ENCODE data around the gene GUCY1A2.

The GUCY1A2 gene

DNA sequence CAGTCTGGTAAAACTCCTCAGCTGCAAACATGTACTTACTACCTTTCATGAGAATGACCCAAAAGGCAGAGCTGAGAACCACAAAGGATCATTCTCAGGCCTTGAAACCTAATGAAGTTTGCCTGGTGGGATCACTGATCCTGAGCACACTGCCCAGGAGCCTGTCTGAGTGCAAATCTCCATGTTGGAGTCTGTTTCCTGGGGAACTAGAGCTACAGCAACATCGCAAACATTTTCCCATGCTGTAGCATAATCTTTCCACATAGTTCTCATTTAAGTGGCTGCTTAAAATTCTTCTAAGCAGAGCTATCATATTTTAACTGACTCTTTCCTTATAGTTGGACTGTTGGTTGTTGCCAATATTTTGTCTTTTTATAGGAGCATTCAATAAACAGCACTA lies 58.5 kb downstream of the GUCY1A2 start:
- TF ChIP-seq CTCF (IDR thresholded peaks at IDR 0.05; ENCODE audit: low read depth, low read length, missing control alignments), result no peak
- in situ Hi-C loops (cut with HindIII; ENCODE audit: low pct_ligation_motif_present, low sequenced_read_pairs), result no loop called here
- H3K27ac ChIP-seq, result no peak overlapping the region
- no peaks in the 10 kb centered on the region for H3K36me3 ChIP-seq (replicated peaks)
- H3K4me3 ChIP-seq (ENCODE audit: low read depth, low read length), result no peak overlapping the region
- no peaks in the 10 kb centered on the region for H3K27me3 ChIP-seq (replicated peaks)
- DNase-seq, result peak; percentile 19

GRCh38 chr11:106959386-106959785 lies 58.9 kb downstream of the GUCY1A2 start:
- Histone ChIP-seq H3K36me3 (replicated peaks) (no peaks in the 10 kb centered on the region), H3K27me3 (replicated peaks) (no peaks in the 10 kb centered on the region), H3K27ac (no peak overlapping the region), H3K4me3 (ENCODE audit: low read depth, low read length) (no peak overlapping the region)
- no peak for TF ChIP-seq CTCF (IDR thresholded peaks at IDR 0.05; ENCODE audit: low read depth, low read length, missing control alignments)
- in situ Hi-C loops (cut with HindIII; ENCODE audit: low pct_ligation_motif_present, low sequenced_read_pairs), result no loop called here
- no peak for DNase-seq

DNA sequence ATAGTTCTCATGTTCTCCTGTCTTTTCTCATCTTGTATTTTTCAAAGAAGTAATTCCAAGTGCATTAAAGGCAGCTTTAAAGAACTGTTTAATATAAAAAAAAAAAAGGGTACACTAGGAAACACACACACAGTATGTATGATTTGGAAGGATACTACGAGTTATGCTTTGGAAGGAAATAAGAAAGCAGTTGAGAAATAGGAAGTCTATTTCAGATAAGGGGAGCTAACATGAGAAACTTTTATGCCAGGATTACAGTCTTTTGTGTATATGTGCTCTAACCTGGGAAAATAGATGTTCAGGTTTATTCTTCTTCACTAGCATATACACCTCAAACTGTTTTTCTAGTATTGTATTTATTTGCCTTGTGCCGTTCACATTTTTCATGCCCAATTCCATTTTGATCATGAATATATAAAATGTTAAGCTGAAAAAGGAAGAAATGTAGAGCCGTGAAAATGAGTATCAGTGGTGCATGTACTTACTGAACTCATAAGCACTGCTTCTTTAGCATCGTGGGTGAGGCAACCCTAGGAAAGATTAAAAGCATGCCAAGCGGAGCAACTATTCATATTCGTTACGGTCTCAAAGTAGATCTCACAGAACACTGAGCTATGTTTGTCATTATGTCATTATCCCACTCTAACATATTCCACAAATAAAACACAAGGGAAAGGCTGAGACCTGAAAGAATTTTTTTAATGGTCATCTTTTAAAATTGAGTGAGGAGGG lies 59.6 kb downstream of the GUCY1A2 start:
- no peak for DNase-seq
- Histone ChIP-seq H3K27ac (no peak overlapping the region), H3K4me3 (ENCODE audit: low read depth, low read length) (no peak overlapping the region), H3K36me3 (replicated peaks) (no peaks in the 10 kb centered on the region), H3K27me3 (replicated peaks) (no peaks in the 10 kb centered on the region)
- no peak for TF ChIP-seq CTCF (IDR thresholded peaks at IDR 0.05; ENCODE audit: low read depth, low read length, missing control alignments)
- in situ Hi-C loops (cut with HindIII; ENCODE audit: low pct_ligation_motif_present, low sequenced_read_pairs), result no loop called here

GRCh38 chr11:106957030-106957482 lies 61.2 kb downstream of the GUCY1A2 start:
- Histone ChIP-seq H3K4me3 (ENCODE audit: low read depth, low read length) (no peak overlapping the region), H3K27me3 (replicated peaks) (no peaks in the 10 kb centered on the region), H3K36me3 (replicated peaks) (no peaks in the 10 kb centered on the region), H3K27ac (no peak overlapping the region)
- no peak for DNase-seq
- in situ Hi-C loops (cut with HindIII; ENCODE audit: low pct_ligation_motif_present, low sequenced_read_pairs), result no loop called here
- TF ChIP-seq CTCF (IDR thresholded peaks at IDR 0.05; ENCODE audit: low read depth, low read length, missing control alignments), result no peak

DNA sequence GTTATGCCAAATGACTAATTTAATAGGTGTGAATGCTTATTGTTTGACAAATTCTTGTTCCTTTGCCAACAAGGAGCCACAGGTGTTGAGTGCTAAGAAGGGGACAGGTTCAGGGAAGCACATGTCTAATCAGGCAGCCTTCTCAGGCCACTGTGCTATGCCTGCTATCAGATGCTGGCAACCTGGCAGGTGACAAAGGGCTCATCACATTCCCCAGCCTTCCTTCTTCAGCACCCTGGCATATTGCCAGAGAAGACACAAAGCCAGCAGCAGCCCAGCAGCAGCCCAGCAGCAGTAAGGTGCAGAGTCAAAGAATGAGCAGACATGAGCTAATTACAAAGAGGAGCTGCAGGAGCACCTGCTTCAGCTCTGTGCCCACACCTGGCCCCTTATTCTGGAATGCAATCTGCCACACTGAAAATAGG lies 68.2 kb downstream of the GUCY1A2 start:
- H3K4me3 ChIP-seq (ENCODE audit: low read depth, low read length), result no peak overlapping the region
- H3K27ac ChIP-seq, result no peak overlapping the region
- no peaks in the 10 kb centered on the region for H3K27me3 ChIP-seq (replicated peaks)
- no peaks in the 10 kb centered on the region for H3K36me3 ChIP-seq (replicated peaks)
- TF ChIP-seq CTCF (IDR thresholded peaks at IDR 0.05; ENCODE audit: low read depth, low read length, missing control alignments), result no peak
- in situ Hi-C loops (cut with HindIII; ENCODE audit: low pct_ligation_motif_present, low sequenced_read_pairs), result no loop called here
- DNase-seq, result no peak

GRCh38 chr11:106943089-106943488 lies 75.2 kb downstream of the GUCY1A2 start:
- no peak overlapping the region for H3K4me3 ChIP-seq (ENCODE audit: low read depth, low read length)
- no peak for TF ChIP-seq CTCF (IDR thresholded peaks at IDR 0.05; ENCODE audit: low read depth, low read length, missing control alignments)
- no peaks in the 10 kb centered on the region for H3K36me3 ChIP-seq (replicated peaks)
- in situ Hi-C loops (cut with HindIII; ENCODE audit: low pct_ligation_motif_present, low sequenced_read_pairs), result no loop called here
- no peaks in the 10 kb centered on the region for H3K27me3 ChIP-seq (replicated peaks)
- no peak overlapping the region for H3K27ac ChIP-seq
- DNase-seq, result no peak
